ENCODE measurements around the gene USP46. TPM values are rescaled to one million over a fixed set of nuclear protein-coding genes. Genes with fewer than 3 reads are reported as not detected.

USP46 gene
- total and polyA plus RNA-seq, 12 donors: 1.9 to 37.5 (median 19.2) TPM

- TF ChIP-seq, protein P1, sequence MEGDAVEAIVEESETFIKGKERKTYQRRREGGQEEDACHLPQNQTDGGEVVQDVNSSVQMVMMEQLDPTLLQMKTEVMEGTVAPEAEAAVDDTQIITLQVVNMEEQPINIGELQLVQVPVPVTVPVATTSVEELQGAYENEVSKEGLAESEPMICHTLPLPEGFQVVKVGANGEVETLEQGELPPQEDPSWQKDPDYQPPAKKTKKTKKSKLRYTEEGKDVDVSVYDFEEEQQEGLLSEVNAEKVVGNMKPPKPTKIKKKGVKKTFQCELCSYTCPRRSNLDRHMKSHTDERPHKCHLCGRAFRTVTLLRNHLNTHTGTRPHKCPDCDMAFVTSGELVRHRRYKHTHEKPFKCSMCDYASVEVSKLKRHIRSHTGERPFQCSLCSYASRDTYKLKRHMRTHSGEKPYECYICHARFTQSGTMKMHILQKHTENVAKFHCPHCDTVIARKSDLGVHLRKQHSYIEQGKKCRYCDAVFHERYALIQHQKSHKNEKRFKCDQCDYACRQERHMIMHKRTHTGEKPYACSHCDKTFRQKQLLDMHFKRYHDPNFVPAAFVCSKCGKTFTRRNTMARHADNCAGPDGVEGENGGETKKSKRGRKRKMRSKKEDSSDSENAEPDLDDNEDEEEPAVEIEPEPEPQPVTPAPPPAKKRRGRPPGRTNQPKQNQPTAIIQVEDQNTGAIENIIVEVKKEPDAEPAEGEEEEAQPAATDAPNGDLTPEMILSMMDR (IDR thresholded peaks at IDR 0.05): no peak
- no peak for TF ChIP-seq POLR2A (IDR thresholded peaks at IDR 0.05)
- H3K4me1 ChIP-seq (replicated peaks in 1 of 2): peaks cover 20 to 31% of the 10 kb centered on the region in 2 donors
- intact Hi-C loops (cut with DNase I): no loop called here
- no peak overlapping the region for H3K27ac ChIP-seq
- H3K9me3 ChIP-seq (replicated peaks in 1 of 3): no peaks in the 10 kb centered on the region
- no peak overlapping the region for H3K4me3 ChIP-seq
- no peaks in the 10 kb centered on the region for H3K36me3 ChIP-seq (replicated peaks in 1 of 2)
- H3K27me3 ChIP-seq: no peaks in the 10 kb centered on the region
- WGBS, 4 donors: 92 to 97% (median 94%) methylated on average over 3 of the region's 3 CpGs
- no peak for DNase-seq
Observed at GRCh38 chr4:52646096-52646495, 13.0 kb downstream of the USP46 start.

DNA sequence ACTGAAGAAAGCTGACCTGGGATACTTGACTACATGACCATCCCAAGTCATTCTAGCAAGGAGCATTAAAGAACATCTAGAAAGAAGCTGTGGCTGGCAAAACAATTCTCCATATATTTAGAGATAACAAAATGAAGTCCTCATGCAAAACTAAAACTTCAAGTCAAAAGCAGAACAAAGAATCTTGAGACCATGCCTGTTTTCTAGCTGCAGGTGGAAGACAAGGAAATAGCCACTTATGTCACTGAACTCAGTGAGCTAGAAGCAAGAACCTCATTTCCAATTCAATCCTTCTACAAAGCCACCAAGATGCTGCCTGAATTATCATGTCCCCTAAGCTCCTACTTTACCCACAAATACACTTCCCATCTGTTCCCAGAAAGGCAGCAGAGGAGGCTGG is 13.8 kb downstream of the USP46 start:
- H3K9me3 ChIP-seq (replicated peaks in 1 of 3): no peaks in the 10 kb centered on the region
- H3K36me3 ChIP-seq (replicated peaks in 1 of 2): no peaks in the 10 kb centered on the region
- intact Hi-C loops (cut with DNase I): no loop called here
- no peak overlapping the region for H3K27ac ChIP-seq
- H3K27me3 ChIP-seq: no peaks in the 10 kb centered on the region
- no peak for DNase-seq
- TF ChIP-seq, protein P1 (IDR thresholded peaks at IDR 0.05): no peak
- TF ChIP-seq POLR2A (IDR thresholded peaks at IDR 0.05): no peak
- no peak overlapping the region for H3K4me3 ChIP-seq
- H3K4me1 ChIP-seq (replicated peaks in 1 of 2): peaks cover 23 to 38% of the 10 kb centered on the region in 2 donors

- H3K36me3 ChIP-seq (replicated peaks in 1 of 2): no peaks in the 10 kb centered on the region
- H3K9me3 ChIP-seq (replicated peaks in 1 of 3): no peaks in the 10 kb centered on the region
- H3K27me3 ChIP-seq: no peaks in the 10 kb centered on the region
- DNase-seq: peak; percentile 65 to 89 (median 82)
- H3K4me1 ChIP-seq (replicated peaks in 1 of 2): peaks cover 23 to 38% of the 10 kb centered on the region in 2 donors
- no peak for TF ChIP-seq POLR2A (IDR thresholded peaks at IDR 0.05)
- TF ChIP-seq, protein P1 (IDR thresholded peaks at IDR 0.05): no peak
- no peak overlapping the region for H3K4me3 ChIP-seq
- intact Hi-C loops (cut with DNase I): no loop called here
- no peak overlapping the region for H3K27ac ChIP-seq
- 23 to 80% (median 28%) methylated on average over 1 to 4 of the region's 4 CpGs for WGBS, 4 donors
Observed at GRCh38 chr4:52643785-52644244, 15.3 kb downstream of the USP46 start.

DNA sequence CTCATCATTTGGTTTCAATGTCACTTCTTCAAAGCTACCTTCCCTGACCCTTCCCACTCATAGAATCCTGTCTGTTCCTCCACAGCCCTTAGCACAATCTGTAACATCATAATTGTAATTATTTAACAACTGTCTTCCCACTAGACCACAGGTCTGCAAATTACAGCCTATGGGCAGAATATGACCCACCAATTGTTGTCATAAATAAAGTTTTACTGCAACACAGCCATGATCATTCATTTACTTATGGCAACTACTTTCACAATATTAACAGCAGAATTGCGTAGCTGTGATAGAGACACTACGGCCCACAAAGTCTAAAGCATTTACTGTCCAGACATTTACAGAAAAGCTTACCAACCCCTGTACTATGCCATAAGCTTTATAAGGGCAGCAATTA is 15.9 kb downstream of the USP46 start:
- 94 to 97% (median 96%) methylated on average over 2 of the region's 2 CpGs for WGBS, 4 donors
- H3K27me3 ChIP-seq: no peaks in the 10 kb centered on the region
- H3K9me3 ChIP-seq (replicated peaks in 1 of 3): no peaks in the 10 kb centered on the region
- no peak overlapping the region for H3K27ac ChIP-seq
- intact Hi-C loops (cut with DNase I): no loop called here
- H3K4me1 ChIP-seq (replicated peaks in 1 of 2): peaks cover 23 to 38% of the 10 kb centered on the region in 2 donors
- no peaks in the 10 kb centered on the region for H3K36me3 ChIP-seq (replicated peaks in 1 of 2)
- no peak for TF ChIP-seq POLR2A (IDR thresholded peaks at IDR 0.05)
- TF ChIP-seq, protein P1 (IDR thresholded peaks at IDR 0.05): no peak
- DNase-seq: no peak
- H3K4me3 ChIP-seq: no peak overlapping the region

Measured in adrenal gland (tissue), 12 donors.